GM13977 (cell line): ENCODE measurements around the gene KPNA2.
"Not testable (repeated sequence)": the region's sequence is repeated elsewhere in the genome, so short reads cannot be mapped to it uniquely, and the experiment has no call there.

Source experiments
- DNase-seq: peaks from one replicate; pipeline ENCODE4 v3.0.0; 2012; ENCODE audit warnings: low spot score
- CTCF ChIP-seq: IDR thresholded peaks from 2 replicates; pipeline ENCODE4 v1.5.1; 2012; ENCODE audit warnings: mild to moderate bottlenecking, control low read depth; ENCODE audit not compliant: insufficient read depth; ENCODE audit errors: extremely low read depth, missing control alignments
- in situ Hi-C: fragments of 300-500 bp; cut with MboI; formaldehyde crosslinking; loops from one replicate; pipeline ENCODE4 v1.12.0; 2022; ENCODE audit warnings: low sequenced_read_pairs, low pct_unique_long_range_greater_than_20kb, mixed read lengths, inconsistent platforms; ENCODE audit not compliant: unreplicated experiment

Gene KPNA2

GRCh38 chr17:68011199-68011665 is 24.3 kb upstream of the KPNA2 start:
- in situ Hi-C loops = no loop called here
- peak; percentile 79 for TF ChIP-seq CTCF

GRCh38 chr17:68013385-68013784 is 22.1 kb upstream of the KPNA2 start:
- in situ Hi-C loops = no loop called here
- DNase-seq = no peak
- no peak for TF ChIP-seq CTCF

More at GRCh38 chr17:68011199-68011665, 24.3 kb upstream of the KPNA2 start:
- peak; percentile 63 for DNase-seq

GRCh38 chr17:68015081-68015723 is 20.3 kb upstream of the KPNA2 start:
- no peak for DNase-seq
- TF ChIP-seq CTCF = no peak
- in situ Hi-C loops = no loop called here

GRCh38 chr17:68016838-68017237 is 18.7 kb upstream of the KPNA2 start:
- no peak for TF ChIP-seq CTCF
- in situ Hi-C loops = no loop called here
- no peak for DNase-seq

GRCh38 chr17:68018493-68018892 is 17.0 kb upstream of the KPNA2 start:
- in situ Hi-C loops, DNase-seq: not testable (repeated sequence)

GRCh38 chr17:68019336-68019674 is 16.2 kb upstream of the KPNA2 start:
- DNase-seq = no peak
- TF ChIP-seq CTCF = no peak
- in situ Hi-C loops = no loop called here

GRCh38 chr17:68019675-68020408 is 15.7 kb upstream of the KPNA2 start:
- in situ Hi-C loops = no loop called here
- TF ChIP-seq CTCF = peak; percentile 28
- DNase-seq = peak; percentile 96
